ENCODE results near the gene OR2Y1.
"Not testable (repeated sequence)": the region's sequence is repeated elsewhere in the genome, so short reads cannot be mapped to it uniquely, and the experiment has no call there.

DNA sequence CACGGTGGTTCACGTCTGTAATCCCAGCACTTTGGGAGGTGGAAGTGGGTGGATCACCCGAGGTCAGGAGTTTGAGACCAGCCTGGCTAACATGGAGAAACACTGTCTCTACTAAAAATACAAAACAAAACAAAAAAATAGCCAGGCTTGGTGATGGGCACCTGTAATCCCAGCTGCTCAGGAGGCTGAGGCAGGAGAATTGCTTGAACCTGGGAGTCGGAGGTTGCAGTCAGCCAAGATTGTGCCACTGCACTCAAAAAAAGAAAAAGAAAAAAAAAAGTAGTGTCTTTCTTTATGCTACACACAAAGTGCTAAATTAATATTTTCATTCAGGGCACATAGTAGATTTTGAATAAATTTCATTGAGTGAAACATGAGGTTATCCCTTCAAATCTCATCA, 1.1 kb upstream of the OR2Y1 start:
- TF ChIP-seq, protein P1, sequence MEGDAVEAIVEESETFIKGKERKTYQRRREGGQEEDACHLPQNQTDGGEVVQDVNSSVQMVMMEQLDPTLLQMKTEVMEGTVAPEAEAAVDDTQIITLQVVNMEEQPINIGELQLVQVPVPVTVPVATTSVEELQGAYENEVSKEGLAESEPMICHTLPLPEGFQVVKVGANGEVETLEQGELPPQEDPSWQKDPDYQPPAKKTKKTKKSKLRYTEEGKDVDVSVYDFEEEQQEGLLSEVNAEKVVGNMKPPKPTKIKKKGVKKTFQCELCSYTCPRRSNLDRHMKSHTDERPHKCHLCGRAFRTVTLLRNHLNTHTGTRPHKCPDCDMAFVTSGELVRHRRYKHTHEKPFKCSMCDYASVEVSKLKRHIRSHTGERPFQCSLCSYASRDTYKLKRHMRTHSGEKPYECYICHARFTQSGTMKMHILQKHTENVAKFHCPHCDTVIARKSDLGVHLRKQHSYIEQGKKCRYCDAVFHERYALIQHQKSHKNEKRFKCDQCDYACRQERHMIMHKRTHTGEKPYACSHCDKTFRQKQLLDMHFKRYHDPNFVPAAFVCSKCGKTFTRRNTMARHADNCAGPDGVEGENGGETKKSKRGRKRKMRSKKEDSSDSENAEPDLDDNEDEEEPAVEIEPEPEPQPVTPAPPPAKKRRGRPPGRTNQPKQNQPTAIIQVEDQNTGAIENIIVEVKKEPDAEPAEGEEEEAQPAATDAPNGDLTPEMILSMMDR (conservative IDR thresholded peaks at IDR 0.05 in 1 of 2, IDR thresholded peaks at IDR 0.05 in 1 of 2; ENCODE audit: low read depth in 1 of 2, low read length in 2 of 2) = not testable (repeated sequence)
- TF ChIP-seq EZH2 (IDR thresholded peaks at IDR 0.05; ENCODE audit: low read length, missing control alignments) = not testable (repeated sequence)
